GM13976 (cell line): ENCODE data around the gene RPL22L1.
"Not testable (repeated sequence)": the region's sequence is repeated elsewhere in the genome, so short reads cannot be mapped to it uniquely, and the experiment has no call there.

Source experiments
- DNase-seq: peaks from one replicate; pipeline ENCODE4 v3.0.0; 2012; ENCODE audit warnings: low spot score
- CTCF ChIP-seq: IDR thresholded peaks from 2 replicates; pipeline ENCODE4 v1.5.1; 2012; ENCODE audit warnings: borderline replicate concordance, mild to moderate bottlenecking; ENCODE audit not compliant: insufficient read depth; ENCODE audit errors: extremely low read depth, missing control alignments, control extremely low read depth
- in situ Hi-C: fragments of 300-500 bp; cut with MboI; formaldehyde crosslinking; loops from one replicate; pipeline ENCODE4 v1.12.0; 2022; ENCODE audit warnings: low sequenced_read_pairs, mixed read lengths, inconsistent platforms; ENCODE audit not compliant: unreplicated experiment

Gene RPL22L1

GRCh38 chr3:170829546-170830272 lies 40.3 kb downstream of the RPL22L1 start:
- no peak for TF ChIP-seq CTCF
- in situ Hi-C loops = no loop called here
- no peak for DNase-seq

- no peak for DNase-seq
- no peak for TF ChIP-seq CTCF
- in situ Hi-C loops = no loop called here
Measured at GRCh38 chr3:170826047-170826446, 43.9 kb downstream of the RPL22L1 start.

GRCh38 chr3:170823562-170823961 lies 46.4 kb downstream of the RPL22L1 start:
- DNase-seq = not testable (repeated sequence)
- in situ Hi-C loops = loop anchor here (25.0 kb wide), 2 partner anchors 636 to 786 kb away; partner anchors contain the start of genes GPR160 and PHC3

GRCh38 chr3:170818325-170818724 lies 51.7 kb downstream of the RPL22L1 start:
- not testable (repeated sequence) for DNase-seq
- in situ Hi-C loops = loop anchor here (10.0 to 25.0 kb wide), 3 partner anchors 504 to 781 kb away; partner anchors contain the start of genes GPR160 and PHC3

GRCh38 chr3:170817471-170817870 lies 52.5 kb downstream of the RPL22L1 start:
- in situ Hi-C loops = loop anchor here (10.0 to 25.0 kb wide), 3 partner anchors 503 to 780 kb away; partner anchors contain the start of genes GPR160 and PHC3
- not testable (repeated sequence) for DNase-seq

- TF ChIP-seq CTCF = no peak
- DNase-seq = no peak
- in situ Hi-C loops = loop anchor here (10.0 to 25.0 kb wide), 3 partner anchors 502 to 780 kb away; partner anchors contain the start of genes GPR160 and PHC3
Measured at GRCh38 chr3:170816841-170817240, 53.2 kb downstream of the RPL22L1 start.

- TF ChIP-seq CTCF = no peak
- no peak for DNase-seq
- in situ Hi-C loops = loop anchor here (10.0 to 25.0 kb wide), 3 partner anchors 502 to 779 kb away; partner anchors contain the start of genes GPR160 and PHC3
Measured at GRCh38 chr3:170816341-170816740, 53.7 kb downstream of the RPL22L1 start.

- in situ Hi-C loops = loop anchor here (10.0 to 25.0 kb wide), 3 partner anchors 501 to 779 kb away; partner anchors contain the start of genes GPR160 and PHC3
- DNase-seq = no peak
Measured at GRCh38 chr3:170815936-170816335, 54.1 kb downstream of the RPL22L1 start.

More at GRCh38 chr3:170815936-170816335, 54.1 kb downstream of the RPL22L1 start:
- TF ChIP-seq CTCF = no peak
